HT1080 (cell line): ENCODE data around the gene EFEMP1. TPM values are rescaled to one million over a fixed set of nuclear protein-coding genes. Genes with fewer than 3 reads are reported as not detected.

Experiments
- DNase-seq: peaks from one replicate; pipeline ENCODE4 v3.0.0-alpha.2; 2015; ENCODE audit warnings: low read depth
- total RNA-seq: library from RNA; depleted of rRNA; stranded (reverse); fragments of >200 nt; shearing (Covaris generic); gene quantifications from 2 replicates; pipeline ENCODE4 v1.2.3, GENCODE V29; 2014

EFEMP1 gene
- total RNA-seq, 1 experiment from 2014 or later: 336 TPM

GRCh38 chr2:55899881-55900280 lies 23.7 kb downstream of the EFEMP1 start:
- no peak for DNase-seq

GRCh38 chr2:55898386-55899040 lies 25.1 kb downstream of the EFEMP1 start:
- DNase-seq: no peak

GRCh38 chr2:55896633-55897032 lies 26.9 kb downstream of the EFEMP1 start:
- no peak for DNase-seq

GRCh38 chr2:55894720-55895119 lies 28.9 kb downstream of the EFEMP1 start:
- DNase-seq: no peak

- DNase-seq: no peak
Measured at GRCh38 chr2:55891671-55892094, 31.9 kb downstream of the EFEMP1 start.

GRCh38 chr2:55888936-55889335 lies 34.6 kb downstream of the EFEMP1 start:
- no peak for DNase-seq

- DNase-seq: peak; percentile 78
Measured at GRCh38 chr2:55887901-55888624, 35.5 kb downstream of the EFEMP1 start.

GRCh38 chr2:55887351-55887750 lies 36.2 kb downstream of the EFEMP1 start:
- DNase-seq: no peak

GRCh38 chr2:55885944-55886281 lies 37.7 kb downstream of the EFEMP1 start:
- DNase-seq: no peak

- DNase-seq: peak; percentile 89
Measured at GRCh38 chr2:55885127-55885943, 38.2 kb downstream of the EFEMP1 start.

GRCh38 chr2:55883829-55884228 lies 39.8 kb downstream of the EFEMP1 start:
- DNase-seq: no peak

- DNase-seq: no peak
Measured at GRCh38 chr2:55883357-55883756, 40.2 kb downstream of the EFEMP1 start.

- no peak for DNase-seq
Measured at GRCh38 chr2:55882954-55883353, 40.6 kb downstream of the EFEMP1 start.

- DNase-seq: no peak
Measured at GRCh38 chr2:55880416-55881143, 43.0 kb downstream of the EFEMP1 start.

GRCh38 chr2:55879976-55880375 lies 43.6 kb downstream of the EFEMP1 start:
- DNase-seq: no peak

- DNase-seq: no peak
Measured at GRCh38 chr2:55877087-55877436, 46.5 kb downstream of the EFEMP1 start.

- no peak for DNase-seq
Measured at GRCh38 chr2:55876429-55877086, 47.0 kb downstream of the EFEMP1 start.

GRCh38 chr2:55875434-55876135 lies 48.0 kb downstream of the EFEMP1 start:
- peak; percentile 9 for DNase-seq

- no peak for DNase-seq
Measured at GRCh38 chr2:55874338-55874737, 49.2 kb downstream of the EFEMP1 start.

- no peak for DNase-seq
Measured at GRCh38 chr2:55871637-55872036, 51.9 kb downstream of the EFEMP1 start.
